GM23338 (cell line): Measurements from ENCODE around the gene ADRB2. TPM values are rescaled to one million over a fixed set of nuclear protein-coding genes. Genes with fewer than 3 reads are reported as not detected.

ENCODE experiments used
- ATAC-seq: fragments of 200-7000 bp; cut with Tn5 transposase; 3 replicates; pipeline ENCODE4 v1.9.1; 2020
- DNase-seq: peaks from one replicate; pipeline ENCODE4 v3.0.0-alpha.2; 2015; ENCODE audit warnings: low spot score
- H2AFZ ChIP-seq: fragments of 200-600 bp; sonication (generic); 2 replicates; pipeline ENCODE4 v1.8.0; 2016; ENCODE audit warnings: antibody characterized with exemption, mild to moderate bottlenecking, moderate library complexity
- H3F3A ChIP-seq: fragments of 200-600 bp; sonication (generic); replicated peaks from 2 replicates; pipeline ENCODE4 v1.8.0; 2017; ENCODE audit warnings: antibody characterized with exemption, mixed run types, low read depth
- H3K27ac ChIP-seq: fragments of 200-600 bp; sonication (generic); 2 replicates; pipeline ENCODE4 v1.6.1; 2016; ENCODE audit warnings: low read depth
- H3K27me3 ChIP-seq: fragments of 200-600 bp; sonication (generic); 2 replicates; pipeline ENCODE4 v1.8.0; 2016; ENCODE audit warnings: mild to moderate bottlenecking, mixed run types, moderate library complexity; ENCODE audit not compliant: insufficient read depth
- H3K36me3 ChIP-seq: fragments of 200-600 bp; sonication (generic); 2 replicates; pipeline ENCODE4 v1.8.0; 2016; ENCODE audit warnings: mild to moderate bottlenecking; ENCODE audit not compliant: insufficient read depth
- H3K4me1 ChIP-seq: fragments of 200-600 bp; sonication (generic); 2 replicates; pipeline ENCODE4 v1.8.0; 2016; ENCODE audit warnings: mild to moderate bottlenecking, moderate library complexity; ENCODE audit not compliant: insufficient read depth
- H3K4me2 ChIP-seq: fragments of 200-600 bp; sonication (generic); 2 replicates; pipeline ENCODE4 v1.7.1; 2017; ENCODE audit warnings: mixed run types
- H3K4me3 ChIP-seq: fragments of 200-600 bp; sonication (generic); 2 replicates; pipeline ENCODE4 v1.6.1; 2016; ENCODE audit warnings: mixed run types
- H3K79me2 ChIP-seq: fragments of 200-600 bp; sonication (generic); replicated peaks from 2 replicates; pipeline ENCODE4 v1.8.0; 2017; ENCODE audit warnings: mild to moderate bottlenecking; ENCODE audit not compliant: insufficient read depth
- H3K9me2 ChIP-seq: fragments of 200-600 bp; sonication (generic); 2 replicates; pipeline ENCODE4 v1.8.0; 2017; ENCODE audit not compliant: insufficient read depth
- H4K20me1 ChIP-seq: fragments of 200-600 bp; sonication (generic); replicated peaks from 2 replicates; pipeline ENCODE4 v1.8.0; 2017; ENCODE audit warnings: mild to moderate bottlenecking; ENCODE audit not compliant: insufficient read depth
- H3K27ac Mint-ChIP-seq: 2 replicates; pipeline ENCODE4 v1.8.0; 2020; ENCODE audit warnings: inconsistent platforms, mild to moderate bottlenecking, moderate library complexity, mixed read lengths
- H3K27me3 Mint-ChIP-seq: 3 replicates; pipeline ENCODE4 v1.8.0; 2022; ENCODE audit warnings: low read depth, mild to moderate bottlenecking, moderate library complexity, mixed read lengths, inconsistent platforms; ENCODE audit not compliant: insufficient read depth, poor library complexity
- H3K36me3 Mint-ChIP-seq: 3 replicates; pipeline ENCODE4 v1.8.0; 2021; ENCODE audit warnings: low read depth, mild to moderate bottlenecking, inconsistent platforms, moderate library complexity, mixed read lengths
- H3K4me1 Mint-ChIP-seq: 3 replicates; pipeline ENCODE4 v1.8.0; 2020; ENCODE audit warnings: mild to moderate bottlenecking, inconsistent platforms, mixed read lengths
- H3K4me3 Mint-ChIP-seq: 3 replicates; pipeline ENCODE4 v1.8.0; 2021; ENCODE audit warnings: moderate library complexity, mild to moderate bottlenecking, inconsistent platforms, mixed read lengths
- H3K9me3 Mint-ChIP-seq: 3 replicates; pipeline ENCODE4 v1.8.0; 2020; ENCODE audit warnings: moderate library complexity, mild to moderate bottlenecking, inconsistent platforms, mixed read lengths
- CREB1 ChIP-seq: fragments of 250-450 bp; sonication (Bioruptor Pico); IDR thresholded peaks from 2 replicates; pipeline ENCODE4 v1.5.0; 2020; ENCODE audit warnings: low read depth, mild to moderate bottlenecking, moderate library complexity
- EZH2phosphoT487 ChIP-seq: fragments of 200-600 bp; sonication (generic); IDR thresholded peaks from one replicate; pipeline ENCODE4 v1.8.1; 2018; ENCODE audit warnings: antibody characterized with exemption; ENCODE audit not compliant: unreplicated experiment
- JUNB ChIP-seq: IDR thresholded peaks from one replicate; pipeline ENCODE4 v1.6.1; 2016; ENCODE audit warnings: antibody characterized with exemption; ENCODE audit not compliant: unreplicated experiment
- NANOG ChIP-seq: IDR thresholded peaks from 2 replicates; pipeline ENCODE4 v1.6.1; 2016; ENCODE audit warnings: antibody characterized with exemption, borderline replicate concordance
- POLR2AphosphoS5 ChIP-seq: IDR thresholded peaks from 2 replicates; pipeline ENCODE4 v1.6.1; 2016; ENCODE audit warnings: antibody characterized with exemption, low read depth
- STAT1 ChIP-seq: IDR thresholded peaks from one replicate; pipeline ENCODE4 v1.6.1; 2016; ENCODE audit warnings: antibody characterized with exemption; ENCODE audit not compliant: unreplicated experiment
- ZNF114 ChIP-seq: fragments of 250-450 bp; sonication (Bioruptor Pico); IDR thresholded peaks from 2 replicates; pipeline ENCODE4 v1.5.0; 2020; ENCODE audit warnings: mild to moderate bottlenecking, moderate library complexity
- ZNF331 ChIP-seq: fragments of 250-450 bp; sonication (Bioruptor Pico); IDR thresholded peaks from 2 replicates; pipeline ENCODE4 v1.5.0; 2020; ENCODE audit warnings: low read depth, mild to moderate bottlenecking, moderate library complexity
- polyA plus RNA-seq: library from polyadenylated mRNA; unstranded; fragments of >200 nt; fragmentation: Nextera tagmentation; extraction: Ambion mirVana; gene quantifications from 2 replicates; pipeline ENCODE4 v1.2.1, GENCODE V29; 2016
- total RNA-seq: library from RNA; depleted of rRNA; stranded (reverse); fragments of >200 nt; shearing (Covaris generic); gene quantifications from 2 replicates; pipeline ENCODE4 v1.2.3, GENCODE V29; 2014
- TF ChIP-seq, protein P1 (sequence below): IDR thresholded peaks from 2 replicates; pipeline ENCODE4 v1.6.1; 2016; ENCODE audit warnings: antibody characterized with exemption
- TF ChIP-seq, protein P2 (sequence below): IDR thresholded peaks from one replicate; pipeline ENCODE4 v1.6.1; 2018; ENCODE audit warnings: antibody characterized with exemption; ENCODE audit not compliant: unreplicated experiment
- TF ChIP-seq, protein P3 (sequence below): fragments of 250-450 bp; sonication (Bioruptor Pico); IDR thresholded peaks from 2 replicates; pipeline ENCODE4 v1.5.0; 2020; ENCODE audit warnings: mild to moderate bottlenecking, moderate library complexity

The ADRB2 gene
- total and polyA plus RNA-seq, 2 experiments from 2014 or later, result 0.44 to 1.3 TPM

DNA sequence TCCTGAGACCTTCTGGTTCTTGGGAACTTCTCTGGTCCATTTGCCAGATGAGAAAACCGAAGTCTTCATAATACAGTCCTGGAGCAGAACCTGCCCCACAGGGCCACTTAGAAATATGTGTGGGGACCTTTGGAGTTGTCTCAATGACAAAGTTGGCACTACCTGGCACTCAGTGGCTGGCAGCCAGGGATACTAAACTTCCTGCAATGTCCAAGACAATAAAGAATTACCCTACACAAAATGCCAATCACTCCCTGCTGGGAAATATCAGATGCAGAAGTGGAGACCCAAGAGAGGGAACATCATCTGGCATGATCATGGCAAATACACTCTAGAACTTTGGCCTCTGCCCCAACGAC lies 29.6 kb downstream of the ADRB2 start (continued):
- TF ChIP-seq, protein P1, sequence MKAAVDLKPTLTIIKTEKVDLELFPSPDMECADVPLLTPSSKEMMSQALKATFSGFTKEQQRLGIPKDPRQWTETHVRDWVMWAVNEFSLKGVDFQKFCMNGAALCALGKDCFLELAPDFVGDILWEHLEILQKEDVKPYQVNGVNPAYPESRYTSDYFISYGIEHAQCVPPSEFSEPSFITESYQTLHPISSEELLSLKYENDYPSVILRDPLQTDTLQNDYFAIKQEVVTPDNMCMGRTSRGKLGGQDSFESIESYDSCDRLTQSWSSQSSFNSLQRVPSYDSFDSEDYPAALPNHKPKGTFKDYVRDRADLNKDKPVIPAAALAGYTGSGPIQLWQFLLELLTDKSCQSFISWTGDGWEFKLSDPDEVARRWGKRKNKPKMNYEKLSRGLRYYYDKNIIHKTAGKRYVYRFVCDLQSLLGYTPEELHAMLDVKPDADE, result no peak
- no peak for TF ChIP-seq JUNB

DNA sequence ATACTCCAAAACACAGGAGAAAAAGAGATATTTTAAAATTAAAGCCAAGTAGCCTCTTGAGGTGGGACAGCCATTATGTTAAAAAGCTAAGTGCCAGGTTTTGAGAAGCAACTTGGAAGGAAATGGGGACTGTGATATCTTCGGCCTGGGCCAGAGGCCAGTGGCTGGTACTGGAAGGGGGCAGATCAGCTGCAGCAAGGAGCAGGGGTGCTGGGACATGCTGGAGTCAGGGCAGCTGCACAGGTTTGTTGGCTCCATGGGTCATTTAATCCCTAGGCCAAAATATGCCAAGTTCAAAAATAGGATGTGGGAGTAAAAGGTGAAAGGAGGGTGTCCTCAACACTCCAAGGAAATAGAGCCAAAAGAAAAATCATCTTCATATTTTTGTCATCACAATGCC lies 30.0 kb downstream of the ADRB2 start:
- Histone ChIP-seq H2AFZ (no peak overlapping the region), H3K79me2 (no peaks in the 10 kb centered on the region), H3K27ac (no peak overlapping the region), H3K4me3 (no peak overlapping the region), H4K20me1 (no peaks in the 10 kb centered on the region), H3K4me1 (no peaks in the 10 kb centered on the region), H3K9me2 (no peaks in the 10 kb centered on the region), H3F3A (no peaks in the 10 kb centered on the region), H3K36me3 (no peaks in the 10 kb centered on the region), H3K4me2 (no peak overlapping the region), H3K27me3 (no peaks in the 10 kb centered on the region)
- H3K9me3 Mint-ChIP-seq, result no peaks in the 10 kb centered on the region
- no peaks in the 10 kb centered on the region for H3K36me3 Mint-ChIP-seq
- no peak overlapping the region for H3K27ac Mint-ChIP-seq
- H3K27me3 Mint-ChIP-seq, result peaks cover 7% of the 10 kb centered on the region
- TF ChIP-seq JUNB (no peak), STAT1 (no peak), POLR2AphosphoS5 (no peak), ZNF114 (CRISPR knock-in tag) (no peak), ZNF331 (CRISPR knock-in tag) (no peak)
- TF ChIP-seq, protein P2, sequence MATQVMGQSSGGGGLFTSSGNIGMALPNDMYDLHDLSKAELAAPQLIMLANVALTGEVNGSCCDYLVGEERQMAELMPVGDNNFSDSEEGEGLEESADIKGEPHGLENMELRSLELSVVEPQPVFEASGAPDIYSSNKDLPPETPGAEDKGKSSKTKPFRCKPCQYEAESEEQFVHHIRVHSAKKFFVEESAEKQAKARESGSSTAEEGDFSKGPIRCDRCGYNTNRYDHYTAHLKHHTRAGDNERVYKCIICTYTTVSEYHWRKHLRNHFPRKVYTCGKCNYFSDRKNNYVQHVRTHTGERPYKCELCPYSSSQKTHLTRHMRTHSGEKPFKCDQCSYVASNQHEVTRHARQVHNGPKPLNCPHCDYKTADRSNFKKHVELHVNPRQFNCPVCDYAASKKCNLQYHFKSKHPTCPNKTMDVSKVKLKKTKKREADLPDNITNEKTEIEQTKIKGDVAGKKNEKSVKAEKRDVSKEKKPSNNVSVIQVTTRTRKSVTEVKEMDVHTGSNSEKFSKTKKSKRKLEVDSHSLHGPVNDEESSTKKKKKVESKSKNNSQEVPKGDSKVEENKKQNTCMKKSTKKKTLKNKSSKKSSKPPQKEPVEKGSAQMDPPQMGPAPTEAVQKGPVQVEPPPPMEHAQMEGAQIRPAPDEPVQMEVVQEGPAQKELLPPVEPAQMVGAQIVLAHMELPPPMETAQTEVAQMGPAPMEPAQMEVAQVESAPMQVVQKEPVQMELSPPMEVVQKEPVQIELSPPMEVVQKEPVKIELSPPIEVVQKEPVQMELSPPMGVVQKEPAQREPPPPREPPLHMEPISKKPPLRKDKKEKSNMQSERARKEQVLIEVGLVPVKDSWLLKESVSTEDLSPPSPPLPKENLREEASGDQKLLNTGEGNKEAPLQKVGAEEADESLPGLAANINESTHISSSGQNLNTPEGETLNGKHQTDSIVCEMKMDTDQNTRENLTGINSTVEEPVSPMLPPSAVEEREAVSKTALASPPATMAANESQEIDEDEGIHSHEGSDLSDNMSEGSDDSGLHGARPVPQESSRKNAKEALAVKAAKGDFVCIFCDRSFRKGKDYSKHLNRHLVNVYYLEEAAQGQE, result no peak
- no peak for ATAC-seq
- H3K4me3 Mint-ChIP-seq, result no peak overlapping the region
- H3K4me1 Mint-ChIP-seq, result peaks cover 7% of the 10 kb centered on the region; the same call in 1 of the 3 replicates
- DNase-seq, result no peak

DNA sequence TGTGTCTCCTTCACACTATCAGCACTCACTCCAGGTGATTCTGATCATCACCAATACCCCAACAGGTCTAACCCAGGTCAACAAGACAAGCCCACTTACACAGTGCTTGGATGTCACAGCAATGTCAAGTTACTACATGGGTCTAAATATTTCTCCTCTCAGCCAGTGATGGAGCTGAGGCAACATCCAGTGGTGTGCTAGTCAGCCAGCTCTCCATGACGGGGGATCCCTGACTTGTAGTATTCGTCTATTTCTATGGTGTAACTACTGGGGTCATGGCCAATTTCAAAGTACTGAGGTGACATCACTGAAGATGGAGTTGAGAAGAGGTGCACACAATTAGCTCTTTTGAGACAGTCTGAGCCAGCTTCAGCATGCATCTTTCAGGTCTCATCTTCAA lies 31.1 kb downstream of the ADRB2 start:
- Histone ChIP-seq H3K36me3 (no peaks in the 10 kb centered on the region), H3K27ac (no peak overlapping the region), H3K4me3 (no peak overlapping the region), H3K4me1 (no peaks in the 10 kb centered on the region), H3K27me3 (no peaks in the 10 kb centered on the region), H3F3A (no peaks in the 10 kb centered on the region), H3K9me2 (no peaks in the 10 kb centered on the region), H2AFZ (no peak overlapping the region), H3K79me2 (no peaks in the 10 kb centered on the region), H3K4me2 (no peak overlapping the region), H4K20me1 (no peaks in the 10 kb centered on the region)
- Mint-ChIP-seq H3K4me3 (no peak overlapping the region), H3K9me3 (no peaks in the 10 kb centered on the region), H3K27me3 (peaks cover 7% of the 10 kb centered on the region), H3K27ac (no peak overlapping the region), H3K36me3 (no peaks in the 10 kb centered on the region), H3K4me1 (peaks cover 7% of the 10 kb centered on the region; the same call in 1 of the 3 replicates)
- DNase-seq (no peak), ATAC-seq (no peak)
- TF ChIP-seq, protein P3, sequence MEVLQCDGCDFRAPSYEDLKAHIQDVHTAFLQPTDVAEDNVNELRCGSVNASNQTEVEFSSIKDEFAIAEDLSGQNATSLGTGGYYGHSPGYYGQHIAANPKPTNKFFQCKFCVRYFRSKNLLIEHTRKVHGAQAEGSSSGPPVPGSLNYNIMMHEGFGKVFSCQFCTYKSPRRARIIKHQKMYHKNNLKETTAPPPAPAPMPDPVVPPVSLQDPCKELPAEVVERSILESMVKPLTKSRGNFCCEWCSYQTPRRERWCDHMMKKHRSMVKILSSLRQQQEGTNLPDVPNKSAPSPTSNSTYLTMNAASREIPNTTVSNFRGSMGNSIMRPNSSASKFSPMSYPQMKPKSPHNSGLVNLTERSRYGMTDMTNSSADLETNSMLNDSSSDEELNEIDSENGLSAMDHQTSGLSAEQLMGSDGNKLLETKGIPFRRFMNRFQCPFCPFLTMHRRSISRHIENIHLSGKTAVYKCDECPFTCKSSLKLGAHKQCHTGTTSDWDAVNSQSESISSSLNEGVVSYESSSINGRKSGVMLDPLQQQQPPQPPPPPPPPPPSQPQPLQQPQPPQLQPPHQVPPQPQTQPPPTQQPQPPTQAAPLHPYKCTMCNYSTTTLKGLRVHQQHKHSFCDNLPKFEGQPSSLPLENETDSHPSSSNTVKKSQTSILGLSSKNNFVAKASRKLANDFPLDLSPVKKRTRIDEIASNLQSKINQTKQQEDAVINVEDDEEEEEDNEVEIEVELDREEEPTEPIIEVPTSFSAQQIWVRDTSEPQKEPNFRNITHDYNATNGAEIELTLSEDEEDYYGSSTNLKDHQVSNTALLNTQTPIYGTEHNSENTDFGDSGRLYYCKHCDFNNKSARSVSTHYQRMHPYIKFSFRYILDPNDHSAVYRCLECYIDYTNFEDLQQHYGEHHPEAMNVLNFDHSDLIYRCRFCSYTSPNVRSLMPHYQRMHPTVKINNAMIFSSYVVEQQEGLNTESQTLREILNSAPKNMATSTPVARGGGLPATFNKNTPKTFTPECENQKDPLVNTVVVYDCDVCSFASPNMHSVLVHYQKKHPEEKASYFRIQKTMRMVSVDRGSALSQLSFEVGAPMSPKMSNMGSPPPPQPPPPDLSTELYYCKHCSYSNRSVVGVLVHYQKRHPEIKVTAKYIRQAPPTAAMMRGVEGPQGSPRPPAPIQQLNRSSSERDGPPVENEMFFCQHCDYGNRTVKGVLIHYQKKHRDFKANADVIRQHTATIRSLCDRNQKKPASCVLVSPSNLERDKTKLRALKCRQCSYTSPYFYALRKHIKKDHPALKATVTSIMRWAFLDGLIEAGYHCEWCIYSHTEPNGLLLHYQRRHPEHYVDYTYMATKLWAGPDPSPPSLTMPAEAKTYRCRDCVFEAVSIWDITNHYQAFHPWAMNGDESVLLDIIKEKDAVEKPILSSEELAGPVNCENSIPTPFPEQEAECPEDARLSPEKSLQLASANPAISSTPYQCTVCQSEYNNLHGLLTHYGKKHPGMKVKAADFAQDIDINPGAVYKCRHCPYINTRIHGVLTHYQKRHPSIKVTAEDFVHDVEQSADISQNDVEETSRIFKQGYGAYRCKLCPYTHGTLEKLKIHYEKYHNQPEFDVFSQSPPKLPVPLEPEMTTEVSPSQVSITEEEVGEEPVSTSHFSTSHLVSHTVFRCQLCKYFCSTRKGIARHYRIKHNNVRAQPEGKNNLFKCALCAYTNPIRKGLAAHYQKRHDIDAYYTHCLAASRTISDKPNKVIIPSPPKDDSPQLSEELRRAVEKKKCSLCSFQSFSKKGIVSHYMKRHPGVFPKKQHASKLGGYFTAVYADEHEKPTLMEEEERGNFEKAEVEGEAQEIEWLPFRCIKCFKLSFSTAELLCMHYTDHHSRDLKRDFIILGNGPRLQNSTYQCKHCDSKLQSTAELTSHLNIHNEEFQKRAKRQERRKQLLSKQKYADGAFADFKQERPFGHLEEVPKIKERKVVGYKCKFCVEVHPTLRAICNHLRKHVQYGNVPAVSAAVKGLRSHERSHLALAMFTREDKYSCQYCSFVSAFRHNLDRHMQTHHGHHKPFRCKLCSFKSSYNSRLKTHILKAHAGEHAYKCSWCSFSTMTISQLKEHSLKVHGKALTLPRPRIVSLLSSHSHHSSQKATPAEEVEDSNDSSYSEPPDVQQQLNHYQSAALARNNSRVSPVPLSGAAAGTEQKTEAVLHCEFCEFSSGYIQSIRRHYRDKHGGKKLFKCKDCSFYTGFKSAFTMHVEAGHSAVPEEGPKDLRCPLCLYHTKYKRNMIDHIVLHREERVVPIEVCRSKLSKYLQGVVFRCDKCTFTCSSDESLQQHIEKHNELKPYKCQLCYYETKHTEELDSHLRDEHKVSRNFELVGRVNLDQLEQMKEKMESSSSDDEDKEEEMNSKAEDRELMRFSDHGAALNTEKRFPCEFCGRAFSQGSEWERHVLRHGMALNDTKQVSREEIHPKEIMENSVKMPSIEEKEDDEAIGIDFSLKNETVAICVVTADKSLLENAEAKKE, result no peak
- TF ChIP-seq NANOG (no peak), CREB1 (no peak), ZNF331 (CRISPR knock-in tag) (no peak), ZNF114 (CRISPR knock-in tag) (no peak), EZH2phosphoT487 (no peak)
